HepG2 (cell line): ENCODE measurements around the gene RALY. TPM values are rescaled to one million over a fixed set of nuclear protein-coding genes. Genes with fewer than 3 reads are reported as not detected.

Source experiments
- ARHGAP35 ChIP-seq: sonication (generic); formaldehyde crosslinking; IDR thresholded peaks from 2 replicates; pipeline ENCODE4 v1.9.0; 2022; ENCODE audit warnings: mild to moderate bottlenecking, inconsistent platforms, moderate library complexity, missing genetic modification reagents, borderline replicate concordance
- FOXJ3 ChIP-seq: sonication (generic); formaldehyde crosslinking; IDR thresholded peaks from 2 replicates; pipeline ENCODE4 v1.4.0; 2020; ENCODE audit warnings: missing genetic modification reagents, mild to moderate bottlenecking, borderline replicate concordance
- KLF6 ChIP-seq: IDR thresholded peaks from 2 replicates; pipeline ENCODE4 v1.8.0; 2016; ENCODE audit warnings: missing biosample characterization, missing genetic modification reagents
- KMT2B ChIP-seq: IDR thresholded peaks from 2 replicates; pipeline ENCODE4 v1.6.1; 2016; ENCODE audit warnings: missing genetic modification reagents, missing compliant biosample characterization
- PREB ChIP-seq: sonication (generic); formaldehyde crosslinking; IDR thresholded peaks from 2 replicates; pipeline ENCODE4 v1.4.0; 2020; ENCODE audit warnings: missing genetic modification reagents
- SRF ChIP-seq: IDR thresholded peaks from 2 replicates; pipeline ENCODE4 v1.6.1; 2011; ENCODE audit warnings: mild to moderate bottlenecking, low read depth, low read length, moderate library complexity
- TBX3 ChIP-seq: fragments of 450-650 bp; IDR thresholded peaks from 2 replicates; pipeline ENCODE4 v1.6.1; 2017; ENCODE audit warnings: antibody characterized with exemption, mild to moderate bottlenecking, inconsistent platforms, borderline replicate concordance
- TEAD2 ChIP-seq: sonication (generic); formaldehyde crosslinking; IDR thresholded peaks from 2 replicates; pipeline ENCODE4 v1.9.0; 2021; ENCODE audit warnings: missing genetic modification reagents
- THAP9 ChIP-seq: sonication (generic); formaldehyde crosslinking; IDR thresholded peaks from 2 replicates; pipeline ENCODE4; 2020; ENCODE audit warnings: missing genetic modification reagents, mild to moderate bottlenecking, borderline replicate concordance
- TSC22D2 ChIP-seq: sonication (generic); formaldehyde crosslinking; IDR thresholded peaks from 2 replicates; pipeline ENCODE4 v1.5.1; 2020; ENCODE audit warnings: missing genetic modification reagents, mild to moderate bottlenecking, borderline replicate concordance
- ZBTB39 ChIP-seq: sonication (generic); formaldehyde crosslinking; IDR thresholded peaks from 2 replicates; pipeline ENCODE4 v1.5.0; 2020; ENCODE audit warnings: missing genetic modification reagents
- ZFP62 ChIP-seq: sonication (generic); formaldehyde crosslinking; IDR thresholded peaks from 2 replicates; pipeline ENCODE4 v1.4.0; 2020; ENCODE audit warnings: missing genetic modification reagents
- ZKSCAN5 ChIP-seq: sonication (generic); formaldehyde crosslinking; IDR thresholded peaks from 2 replicates; pipeline ENCODE4 v1.5.1; 2020; ENCODE audit warnings: mild to moderate bottlenecking, missing genetic modification reagents
- ZNF124 ChIP-seq: sonication (generic); formaldehyde crosslinking; IDR thresholded peaks from 2 replicates; pipeline ENCODE4 v1.4.0; 2020; ENCODE audit warnings: missing genetic modification reagents
- ZNF18 ChIP-seq: sonication (generic); formaldehyde crosslinking; IDR thresholded peaks from 2 replicates; pipeline ENCODE4 v1.8.0; 2022; ENCODE audit warnings: mild to moderate bottlenecking, missing genetic modification reagents; ENCODE audit not compliant: insufficient replicate concordance
- ZNF44 ChIP-seq: sonication (generic); formaldehyde crosslinking; IDR thresholded peaks from 2 replicates; pipeline ENCODE4 v1.5.1; 2020; ENCODE audit warnings: mild to moderate bottlenecking, missing genetic modification reagents
- ZNF556 ChIP-seq: sonication (generic); formaldehyde crosslinking; IDR thresholded peaks from 2 replicates; pipeline ENCODE4 v1.4.0; 2020; ENCODE audit warnings: mild to moderate bottlenecking, missing genetic modification reagents, borderline replicate concordance
- ZNF644 ChIP-seq: IDR thresholded peaks from 2 replicates; pipeline ENCODE4 v1.6.1; 2016; ENCODE audit warnings: low read depth
- ZNF709 ChIP-seq: sonication (generic); formaldehyde crosslinking; IDR thresholded peaks from 2 replicates; pipeline ENCODE4 v1.5.0; 2020; ENCODE audit warnings: mild to moderate bottlenecking, missing genetic modification reagents
- ZNF746 ChIP-seq: sonication (generic); formaldehyde crosslinking; IDR thresholded peaks from 2 replicates; pipeline ENCODE4 v1.8.0; 2022; ENCODE audit warnings: mild to moderate bottlenecking, missing genetic modification reagents
- ZNF747 ChIP-seq: sonication (generic); formaldehyde crosslinking; IDR thresholded peaks from 2 replicates; pipeline ENCODE4 v1.8.1; 2023; ENCODE audit warnings: missing genetic modification reagents, mild to moderate bottlenecking, borderline replicate concordance
- ZSCAN29 ChIP-seq: sonication (generic); formaldehyde crosslinking; conservative IDR thresholded peaks from 2 replicates; pipeline ENCODE4 v1.4.0; 2020; ENCODE audit warnings: mild to moderate bottlenecking, missing genetic modification reagents
- polyA plus RNA-seq, 8 experiments: library from polyadenylated mRNA; depleted of rRNA in 3 of 8; stranded (reverse) in 7 of 8; unstranded in 1 of 8; fragments of >200 nt; fragmentation: Illumina TruSeq in 4 of 8; extraction: Trizol in 4 of 8; gene quantifications; 2 replicates each; pipeline versions ENCODE4 v1.2.1 to v1.2.3, GENCODE V29; 2011 to 2016; ENCODE audit warnings: low read depth in 4 of 8, missing spikeins in 1 of 8, mixed read lengths in 1 of 8; ENCODE audit not compliant: insufficient read depth in 1 of 8
- total RNA-seq, 5 experiments: library from RNA; depleted of rRNA; stranded (reverse); fragments of >200 nt; fragmentation: Illumina TruSeq; extraction: Trizol; gene quantifications; 2 replicates each; pipeline ENCODE4 v1.2.3, GENCODE V29; 2016; ENCODE audit warnings: low read depth in 1 of 5

RALY gene
- total and polyA plus RNA-seq, 2 of the 13 experiments (the other 11 are each of a cell fraction or from before 2014, with no cell fraction given) = 178 to 186 TPM

- peak; percentile 94 for TF ChIP-seq ZNF556 (CRISPR knock-in tag)
- TF ChIP-seq TBX3 = peak; percentile 74
- peak; percentile 84; the same call in 1 of the 2 replicates for TF ChIP-seq ZNF747 (CRISPR knock-in tag)
- peak; percentile 88 for TF ChIP-seq ZNF709 (CRISPR knock-in tag)
- TF ChIP-seq ARHGAP35 (CRISPR knock-in tag) = peak; percentile 98
- TF ChIP-seq TEAD2 (CRISPR knock-in tag) = peak; percentile 24; the same call in 1 of the 2 replicates
- peak; percentile 98 for TF ChIP-seq TSC22D2 (CRISPR knock-in tag)
- peak; percentile 92 for TF ChIP-seq THAP9 (CRISPR knock-in tag)
- TF ChIP-seq SRF = peak; percentile 62
- peak; percentile 63; the same call in 1 of the 2 replicates for TF ChIP-seq ZNF746 (CRISPR knock-in tag)
- TF ChIP-seq ZBTB39 (CRISPR knock-in tag) = peak; percentile 90
- TF ChIP-seq ZNF18 = peak; percentile 88
- no peak for TF ChIP-seq ZKSCAN5 (CRISPR knock-in tag)
- TF ChIP-seq ZNF124 (CRISPR knock-in tag) = peak; percentile 98
- no peak for TF ChIP-seq ZNF644 (CRISPR knock-in tag)
- 0 out of 2 replicates have a peak, but pooled peaks have one; percentile 89 for TF ChIP-seq ZFP62 (CRISPR knock-in tag)
- peak; percentile 92 for TF ChIP-seq KMT2B
- peak; percentile 97 for TF ChIP-seq KLF6
- TF ChIP-seq PREB (CRISPR knock-in tag) = 0 out of 2 replicates have a peak, but pooled peaks have one; percentile 14
- peak; percentile 98 for TF ChIP-seq FOXJ3 (CRISPR knock-in tag)
- peak; percentile 93 for TF ChIP-seq ZSCAN29
- TF ChIP-seq ZNF44 (CRISPR knock-in tag) = peak; percentile 59; the same call in 1 of the 2 replicates
These were observed 118.2 kb downstream of the RALY start, which contains the start of gene EIF2S2 (continued) for GRCh38 chr20:34111702-34112599.
